WTC11 (cell line): ENCODE data around the gene C4orf54.

Experiments used
- RELA ChIP-seq: sonication (generic); formaldehyde crosslinking; IDR thresholded peaks from 2 replicates; pipeline ENCODE4 v1.8.1; 2022; ENCODE audit warnings: missing genetic modification reagents, mild to moderate bottlenecking, borderline replicate concordance
- TEAD1 ChIP-seq: sonication (generic); formaldehyde crosslinking; IDR thresholded peaks from 2 replicates; pipeline ENCODE4 v1.8.0; 2022; ENCODE audit warnings: mild to moderate bottlenecking, missing genetic modification reagents
- TF ChIP-seq, protein P1 (sequence below): fragments of 200-600 bp; IDR thresholded peaks from 2 replicates; pipeline ENCODE4 v1.8.0; 2022; ENCODE audit warnings: antibody characterized with exemption
- TF ChIP-seq, protein P2 (sequence below): sonication (generic); formaldehyde crosslinking; IDR thresholded peaks from 2 replicates; pipeline ENCODE4 v1.8.1; 2023; ENCODE audit warnings: mild to moderate bottlenecking, missing genetic modification reagents, moderate library complexity
- TF ChIP-seq, protein P3 (sequence below): sonication (generic); formaldehyde crosslinking; IDR thresholded peaks from 2 replicates; pipeline ENCODE4 v1.8.0; 2022; ENCODE audit warnings: mild to moderate bottlenecking, missing genetic modification reagents

DNA sequence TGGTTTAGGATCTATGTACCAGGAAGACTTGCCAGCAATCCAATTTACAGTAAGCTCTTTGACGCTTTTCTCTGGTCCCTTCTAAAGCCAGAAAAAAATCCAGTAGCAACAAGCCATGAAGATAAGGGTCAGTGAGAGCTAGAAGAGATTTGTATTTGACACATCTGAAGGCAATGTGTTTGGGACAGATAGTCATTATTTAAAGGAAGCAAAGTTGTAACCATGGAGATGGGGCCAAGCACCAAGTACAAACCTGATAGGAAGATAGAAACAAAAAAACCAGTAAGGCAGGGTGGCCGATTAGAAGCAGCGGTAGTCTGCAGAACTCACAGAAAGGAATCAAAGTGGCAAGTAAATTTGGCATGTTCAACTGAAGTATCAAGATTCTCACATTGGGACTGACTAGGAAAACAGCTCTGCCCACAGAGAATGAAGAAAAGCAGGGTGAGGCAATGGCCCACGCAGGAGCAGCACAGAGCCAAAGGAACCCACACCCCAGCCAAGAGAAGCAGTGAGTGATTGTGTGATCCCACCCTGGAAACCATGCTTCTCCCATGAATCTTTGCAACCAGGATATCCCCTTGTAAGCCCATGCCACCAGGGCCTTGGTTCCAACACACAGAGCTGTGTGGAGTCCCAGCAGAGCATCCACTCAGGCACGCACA lies 12.9 kb upstream of the C4orf54 start:
- TF ChIP-seq, protein P1, sequence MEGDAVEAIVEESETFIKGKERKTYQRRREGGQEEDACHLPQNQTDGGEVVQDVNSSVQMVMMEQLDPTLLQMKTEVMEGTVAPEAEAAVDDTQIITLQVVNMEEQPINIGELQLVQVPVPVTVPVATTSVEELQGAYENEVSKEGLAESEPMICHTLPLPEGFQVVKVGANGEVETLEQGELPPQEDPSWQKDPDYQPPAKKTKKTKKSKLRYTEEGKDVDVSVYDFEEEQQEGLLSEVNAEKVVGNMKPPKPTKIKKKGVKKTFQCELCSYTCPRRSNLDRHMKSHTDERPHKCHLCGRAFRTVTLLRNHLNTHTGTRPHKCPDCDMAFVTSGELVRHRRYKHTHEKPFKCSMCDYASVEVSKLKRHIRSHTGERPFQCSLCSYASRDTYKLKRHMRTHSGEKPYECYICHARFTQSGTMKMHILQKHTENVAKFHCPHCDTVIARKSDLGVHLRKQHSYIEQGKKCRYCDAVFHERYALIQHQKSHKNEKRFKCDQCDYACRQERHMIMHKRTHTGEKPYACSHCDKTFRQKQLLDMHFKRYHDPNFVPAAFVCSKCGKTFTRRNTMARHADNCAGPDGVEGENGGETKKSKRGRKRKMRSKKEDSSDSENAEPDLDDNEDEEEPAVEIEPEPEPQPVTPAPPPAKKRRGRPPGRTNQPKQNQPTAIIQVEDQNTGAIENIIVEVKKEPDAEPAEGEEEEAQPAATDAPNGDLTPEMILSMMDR = no peak
- TF ChIP-seq, protein P2, sequence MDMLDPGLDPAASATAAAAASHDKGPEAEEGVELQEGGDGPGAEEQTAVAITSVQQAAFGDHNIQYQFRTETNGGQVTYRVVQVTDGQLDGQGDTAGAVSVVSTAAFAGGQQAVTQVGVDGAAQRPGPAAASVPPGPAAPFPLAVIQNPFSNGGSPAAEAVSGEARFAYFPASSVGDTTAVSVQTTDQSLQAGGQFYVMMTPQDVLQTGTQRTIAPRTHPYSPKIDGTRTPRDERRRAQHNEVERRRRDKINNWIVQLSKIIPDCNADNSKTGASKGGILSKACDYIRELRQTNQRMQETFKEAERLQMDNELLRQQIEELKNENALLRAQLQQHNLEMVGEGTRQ = no peak
- no peak for TF ChIP-seq TEAD1 (CRISPR knock-in tag)
- TF ChIP-seq RELA (CRISPR knock-in tag) = no peak
- TF ChIP-seq, protein P3, sequence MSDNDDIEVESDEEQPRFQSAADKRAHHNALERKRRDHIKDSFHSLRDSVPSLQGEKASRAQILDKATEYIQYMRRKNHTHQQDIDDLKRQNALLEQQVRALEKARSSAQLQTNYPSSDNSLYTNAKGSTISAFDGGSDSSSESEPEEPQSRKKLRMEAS (CRISPR knock-in tag) = no peak
